Prostate gland (tissue), 2 donors: Measurements from ENCODE around the gene DLGAP4. TPM values are rescaled to one million over a fixed set of nuclear protein-coding genes. Genes with fewer than 3 reads are reported as not detected.

ENCODE experiments used
- DNase-seq: peaks from one replicate; pipeline ENCODE4 v3.0.0-alpha.2; 2019; ENCODE audit warnings: low spot score
- H3K27ac ChIP-seq, 2 donors: fragments of 200-600 bp; sonication (generic); 2 replicates each; pipeline ENCODE4 v1.5.1; 2017 to 2019
- H3K27me3 ChIP-seq: fragments of 200-600 bp; sonication (generic); replicated peaks from 2 replicates; pipeline ENCODE4 v1.5.1; 2019; ENCODE audit not compliant: insufficient read depth
- H3K36me3 ChIP-seq, 2 donors: fragments of 200-600 bp; sonication (generic); 1 replicate in 1 of 2; 2 replicates in 1 of 2; pipeline versions ENCODE4 v1.5.1 to v1.8.1; 2017 to 2019
- H3K4me1 ChIP-seq: fragments of 200-600 bp; sonication (generic); replicated peaks from 2 replicates; pipeline ENCODE4 v1.5.1; 2019
- H3K4me3 ChIP-seq, 2 donors: fragments of 200-600 bp; sonication (generic); 2 replicates each; pipeline ENCODE4 v1.5.1; 2017 to 2019
- H3K9me3 ChIP-seq: fragments of 200-600 bp; sonication (generic); 2 replicates; pipeline ENCODE4 v1.5.1; 2017
- POLR2A ChIP-seq: fragments of 450-650 bp; IDR thresholded peaks from one replicate; pipeline ENCODE4 v1.6.1; 2016; ENCODE audit warnings: antibody characterized with exemption, mild to moderate bottlenecking
- POLR2AphosphoS5 ChIP-seq: sonication (generic); formaldehyde crosslinking; IDR thresholded peaks from one replicate; pipeline ENCODE4 v1.6.1; 2017; ENCODE audit warnings: antibody characterized with exemption
- WGBS: methylation state at CpG from one replicate; pipeline ENCODE4 v1.1.5; 2018; 5-methylcytosine and 5-hydroxymethylcytosine counted together
- intact Hi-C: fragments of 100-400 bp; cut with DNase I; formaldehyde crosslinking; loops from one replicate; pipeline ENCODE4 v1.14.2; 2022
- total RNA-seq, 2 donors: library from RNA; depleted of rRNA; stranded (reverse); fragments of >200 nt; gene quantifications; one replicate each; pipeline ENCODE4 v1.1.0, GENCODE V29; 2016
- TF ChIP-seq, protein P1 (sequence below), 4 experiments: fragments of 200-600 bp in 2 of 4; fragments of 450-650 bp in 2 of 4; sonication (generic) in 2 of 4; IDR thresholded peaks; 1 replicate in 3 of 4; 2 replicates in 1 of 4; pipeline ENCODE4 v1.5.1; 2016 to 2019; ENCODE audit warnings: antibody characterized with exemption in 4 of 4, mild to moderate bottlenecking in 2 of 4, moderate library complexity in 2 of 4

DLGAP4 gene
- total RNA-seq, 2 donors from 2014 or later, result 38.0 to 104 TPM

DNA sequence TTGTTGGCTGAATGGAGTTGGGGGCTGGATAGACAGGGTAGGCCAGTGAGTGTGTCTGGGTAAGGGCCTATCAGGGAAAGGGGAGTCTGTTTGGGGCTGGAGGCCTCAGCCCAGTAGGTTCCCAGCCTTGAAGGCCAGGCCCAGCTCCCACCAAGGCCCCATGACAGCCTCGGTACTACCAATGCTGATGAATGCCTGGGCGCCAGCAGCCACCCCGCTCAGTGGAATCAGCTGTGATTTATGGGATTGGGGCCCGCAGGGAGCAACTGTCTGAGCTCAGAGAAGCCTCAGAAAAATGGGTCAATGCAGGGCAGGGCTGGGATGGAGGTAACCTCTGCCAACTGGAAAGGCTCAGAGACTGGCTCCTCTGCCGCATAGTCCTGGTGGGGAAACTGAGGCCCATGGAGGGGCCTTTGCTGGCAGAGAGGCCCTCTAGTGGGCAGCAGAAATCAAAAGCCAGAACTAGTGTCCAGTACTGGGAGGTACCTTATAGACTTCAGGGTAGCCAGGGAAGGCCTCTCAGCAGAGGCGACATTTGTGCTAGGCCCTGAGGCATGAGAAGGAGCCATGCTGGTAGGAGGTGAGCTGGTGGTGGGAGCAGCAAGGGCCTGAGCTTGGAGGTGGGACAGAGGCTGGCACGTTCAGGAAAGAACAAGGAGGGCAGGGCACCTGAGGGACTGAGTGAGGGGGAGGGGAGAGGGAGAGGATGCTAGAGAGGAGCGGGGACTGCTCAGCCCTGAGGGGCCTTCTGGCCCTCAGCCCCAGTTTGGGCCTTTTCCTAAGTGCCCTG is 36.4 kb downstream of the DLGAP4 start:
- no peaks in the 10 kb centered on the region for H3K36me3 ChIP-seq
- no peaks in the 10 kb centered on the region for H3K4me1 ChIP-seq
- H3K9me3 ChIP-seq, result no peaks in the 10 kb centered on the region
- TF ChIP-seq POLR2A (no peak), POLR2AphosphoS5 (no peak)
- TF ChIP-seq, protein P1, sequence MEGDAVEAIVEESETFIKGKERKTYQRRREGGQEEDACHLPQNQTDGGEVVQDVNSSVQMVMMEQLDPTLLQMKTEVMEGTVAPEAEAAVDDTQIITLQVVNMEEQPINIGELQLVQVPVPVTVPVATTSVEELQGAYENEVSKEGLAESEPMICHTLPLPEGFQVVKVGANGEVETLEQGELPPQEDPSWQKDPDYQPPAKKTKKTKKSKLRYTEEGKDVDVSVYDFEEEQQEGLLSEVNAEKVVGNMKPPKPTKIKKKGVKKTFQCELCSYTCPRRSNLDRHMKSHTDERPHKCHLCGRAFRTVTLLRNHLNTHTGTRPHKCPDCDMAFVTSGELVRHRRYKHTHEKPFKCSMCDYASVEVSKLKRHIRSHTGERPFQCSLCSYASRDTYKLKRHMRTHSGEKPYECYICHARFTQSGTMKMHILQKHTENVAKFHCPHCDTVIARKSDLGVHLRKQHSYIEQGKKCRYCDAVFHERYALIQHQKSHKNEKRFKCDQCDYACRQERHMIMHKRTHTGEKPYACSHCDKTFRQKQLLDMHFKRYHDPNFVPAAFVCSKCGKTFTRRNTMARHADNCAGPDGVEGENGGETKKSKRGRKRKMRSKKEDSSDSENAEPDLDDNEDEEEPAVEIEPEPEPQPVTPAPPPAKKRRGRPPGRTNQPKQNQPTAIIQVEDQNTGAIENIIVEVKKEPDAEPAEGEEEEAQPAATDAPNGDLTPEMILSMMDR (IDR thresholded peaks at IDR 0.05), result no peak
- intact Hi-C loops, result no loop called here
- H3K27ac ChIP-seq, result no peak overlapping the region
- DNase-seq, result no peak
- H3K27me3 ChIP-seq, result peaks cover 6% of the 10 kb centered on the region
- no peak overlapping the region for H3K4me3 ChIP-seq
- 60% methylated on average over 7 of the region's 8 CpGs for WGBS

DNA sequence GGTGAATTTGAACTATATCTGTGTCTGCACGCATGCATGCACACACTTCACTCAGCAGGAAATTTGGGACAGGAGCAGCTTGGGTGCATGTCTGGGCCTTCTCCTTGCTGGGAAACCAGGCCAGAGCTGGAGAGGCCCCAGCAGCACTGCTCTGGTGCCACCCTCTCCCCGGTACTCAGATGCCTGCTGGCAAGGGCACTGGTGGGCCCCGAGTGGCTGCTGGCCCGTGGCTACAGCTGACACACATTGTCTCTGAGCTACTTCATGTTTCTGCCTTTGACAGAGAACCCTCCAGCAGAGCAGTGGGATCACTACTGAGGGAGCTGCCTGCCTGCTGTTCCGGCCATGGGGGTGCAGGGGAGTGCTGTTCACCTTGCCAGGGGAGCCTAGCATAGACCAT is 37.5 kb downstream of the DLGAP4 start:
- H3K4me3 ChIP-seq, result no peak overlapping the region
- no peaks in the 10 kb centered on the region for H3K9me3 ChIP-seq
- no peak overlapping the region for H3K27ac ChIP-seq
- H3K4me1 ChIP-seq, result no peaks in the 10 kb centered on the region
- intact Hi-C loops, result no loop called here
- TF ChIP-seq, protein P1 (IDR thresholded peaks at IDR 0.05), result no peak
- TF ChIP-seq POLR2AphosphoS5, result no peak
- no peak for TF ChIP-seq POLR2A
- H3K27me3 ChIP-seq, result peaks cover 6% of the 10 kb centered on the region
- WGBS, result 81% methylated on average over 5 of the region's 5 CpGs
- no peaks in the 10 kb centered on the region for H3K36me3 ChIP-seq
- DNase-seq, result no peak

DNA sequence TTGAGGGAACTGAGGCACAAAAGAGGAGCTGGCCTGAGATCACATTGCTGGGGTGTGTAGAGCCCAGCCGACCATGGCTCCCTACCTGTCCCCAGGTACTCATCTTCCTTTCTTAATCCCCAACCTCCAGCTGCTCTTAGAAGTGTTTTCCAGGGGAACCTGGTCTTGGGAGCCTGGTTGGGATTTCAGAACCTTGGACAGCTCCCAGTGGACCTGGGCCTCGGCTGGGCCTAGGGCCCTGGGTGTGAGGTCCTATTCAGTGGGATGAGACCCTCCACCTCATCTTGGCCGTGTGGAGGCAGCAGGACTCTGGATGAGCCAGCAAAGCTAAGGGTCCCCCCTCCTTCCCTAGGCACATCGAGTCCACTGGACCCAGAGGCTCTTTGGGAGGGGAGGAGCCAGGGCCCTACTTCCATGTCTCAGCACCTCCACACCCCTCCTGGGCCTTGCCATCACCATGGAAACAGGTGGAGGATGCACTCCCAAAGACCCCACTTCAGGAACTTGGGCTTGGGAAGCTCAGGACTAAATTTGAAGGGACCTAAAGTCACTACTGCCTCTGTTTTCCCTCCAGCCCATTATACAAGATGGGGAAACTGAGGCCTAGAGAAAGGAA is 38.5 kb downstream of the DLGAP4 start:
- Histone ChIP-seq H3K36me3 (no peaks in the 10 kb centered on the region), H3K27ac (no peak overlapping the region), H3K27me3 (peaks cover 6% of the 10 kb centered on the region), H3K9me3 (no peaks in the 10 kb centered on the region), H3K4me3 (no peak overlapping the region), H3K4me1 (no peaks in the 10 kb centered on the region)
- WGBS, result 18% methylated on average over 4 of the region's 4 CpGs
- intact Hi-C loops, result no loop called here
- DNase-seq, result peak; percentile 8
- TF ChIP-seq, protein P1 (IDR thresholded peaks at IDR 0.05), result no peak
- no peak for TF ChIP-seq POLR2AphosphoS5
- no peak for TF ChIP-seq POLR2A

DNA sequence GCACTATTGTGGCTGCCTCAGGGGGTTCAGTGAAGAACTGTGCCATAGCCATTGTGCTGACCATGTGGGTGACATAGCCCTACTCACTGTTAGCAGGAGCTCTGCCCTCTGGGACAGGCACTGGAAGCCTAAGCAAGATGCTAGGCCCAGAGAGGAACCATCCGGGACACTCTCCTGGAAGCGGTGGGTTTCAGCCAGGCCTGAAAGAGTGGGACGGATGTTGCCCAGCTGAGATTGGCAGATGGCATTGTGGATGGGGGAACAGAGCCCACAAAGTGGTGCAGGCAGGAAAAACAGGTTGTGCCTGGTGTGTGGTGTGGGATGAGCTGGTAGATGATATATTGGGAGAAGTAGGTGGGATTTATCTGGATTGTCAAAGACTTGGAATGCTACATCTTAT is 40.1 kb downstream of the DLGAP4 start:
- no peak overlapping the region for H3K4me3 ChIP-seq
- TF ChIP-seq, protein P1 (IDR thresholded peaks at IDR 0.05), result no peak
- TF ChIP-seq POLR2A (no peak), POLR2AphosphoS5 (no peak)
- no peaks in the 10 kb centered on the region for H3K4me1 ChIP-seq
- no peaks in the 10 kb centered on the region for H3K9me3 ChIP-seq
- DNase-seq, result no peak
- no peaks in the 10 kb centered on the region for H3K36me3 ChIP-seq
- no peak overlapping the region for H3K27ac ChIP-seq
- intact Hi-C loops, result no loop called here
- 88% methylated on average over 3 of the region's 3 CpGs for WGBS
- H3K27me3 ChIP-seq, result no peaks in the 10 kb centered on the region
